ENCODE data around the gene SERAC1.
"Not testable (repeated sequence)": the region's sequence is repeated elsewhere in the genome, so short reads cannot be mapped to it uniquely, and the experiment has no call there.

Gene SERAC1

GRCh38 chr6:158168040-158168289 lies at the start of gene SERAC1:
TSS of gene SERAC1 (minus strand) at chr6:158168262. CDS start at chr6:158158363, 9,899 bp downstream.
- no peak for DNase-seq

GRCh38 chr6:158213925-158214674 lies 46.0 kb upstream of the SERAC1 start:
- no peak for DNase-seq

- DNase-seq = no peak
These were observed 43.4 kb upstream of the SERAC1 start for GRCh38 chr6:158211273-158212055.

GRCh38 chr6:158209582-158210333 lies 41.7 kb upstream of the SERAC1 start:
- DNase-seq = not testable (repeated sequence)

- not testable (repeated sequence) for DNase-seq
These were observed 40.4 kb upstream of the SERAC1 start for GRCh38 chr6:158208226-158209030.

GRCh38 chr6:158207422-158207788 lies 39.3 kb upstream of the SERAC1 start:
- no peak for DNase-seq

GRCh38 chr6:158206740-158207421 lies 38.8 kb upstream of the SERAC1 start:
- DNase-seq = no peak

- DNase-seq = no peak
These were observed 37.3 kb upstream of the SERAC1 start for GRCh38 chr6:158205169-158205944.

GRCh38 chr6:158198461-158198860 lies 30.4 kb upstream of the SERAC1 start:
- DNase-seq = no peak

- no peak for DNase-seq
These were observed 26.6 kb upstream of the SERAC1 start for GRCh38 chr6:158194487-158195280.

- DNase-seq = no peak
These were observed 23.7 kb upstream of the SERAC1 start for GRCh38 chr6:158191761-158192160.

- no peak for DNase-seq
These were observed 23.0 kb upstream of the SERAC1 start for GRCh38 chr6:158191032-158191431.

GRCh38 chr6:158188591-158188990 lies 20.5 kb upstream of the SERAC1 start:
- DNase-seq = no peak

- DNase-seq = no peak
These were observed 17.8 kb upstream of the SERAC1 start for GRCh38 chr6:158185729-158186456.

- no peak for DNase-seq
These were observed 16.5 kb upstream of the SERAC1 start for GRCh38 chr6:158184608-158185007.

- DNase-seq = not testable (repeated sequence)
These were observed 15.3 kb upstream of the SERAC1 start for GRCh38 chr6:158183174-158183972.

GRCh38 chr6:158177712-158178111 lies 9.7 kb upstream of the SERAC1 start:
- not testable (repeated sequence) for DNase-seq

GRCh38 chr6:158175111-158175510 lies 7.0 kb upstream of the SERAC1 start:
- DNase-seq = no peak

- no peak for DNase-seq
These were observed 6.5 kb upstream of the SERAC1 start for GRCh38 chr6:158174514-158174913.

Measured in NCI-H1436 treated with DMSO at 0.1 percent for 48 hours (cell line).